HUES48 (cell line): ENCODE data around the gene RASA1.

Experiments
- H3K27ac ChIP-seq: one replicate; pipeline ENCODE4 v1.7.0; 2013; ENCODE audit warnings: low read depth, low read length, inconsistent platforms
- H3K27me3 ChIP-seq: 2 replicates; pipeline ENCODE4 v1.6.1; 2013; ENCODE audit warnings: mild to moderate bottlenecking, low read length; ENCODE audit not compliant: control insufficient read depth, insufficient read depth
- H3K36me3 ChIP-seq: 2 replicates; pipeline ENCODE4 v1.6.1; 2013; ENCODE audit warnings: low read length; ENCODE audit not compliant: control insufficient read depth, insufficient read depth
- H3K4me1 ChIP-seq: 2 replicates; pipeline ENCODE4 v1.6.1; 2013; ENCODE audit warnings: mild to moderate bottlenecking, low read length; ENCODE audit not compliant: control insufficient read depth, insufficient read depth
- H3K4me3 ChIP-seq: 2 replicates; pipeline ENCODE4 v1.5.1; 2013; ENCODE audit warnings: mild to moderate bottlenecking, low read depth, low read length
- H3K9ac ChIP-seq: 2 replicates; pipeline ENCODE4 v1.6.1; 2013; ENCODE audit warnings: mild to moderate bottlenecking, low read depth, low read length, moderate library complexity
- H3K9me3 ChIP-seq: 2 replicates; pipeline ENCODE4 v1.6.1; 2013; ENCODE audit warnings: low read length; ENCODE audit not compliant: control insufficient read depth, insufficient read depth

The RASA1 gene

DNA sequence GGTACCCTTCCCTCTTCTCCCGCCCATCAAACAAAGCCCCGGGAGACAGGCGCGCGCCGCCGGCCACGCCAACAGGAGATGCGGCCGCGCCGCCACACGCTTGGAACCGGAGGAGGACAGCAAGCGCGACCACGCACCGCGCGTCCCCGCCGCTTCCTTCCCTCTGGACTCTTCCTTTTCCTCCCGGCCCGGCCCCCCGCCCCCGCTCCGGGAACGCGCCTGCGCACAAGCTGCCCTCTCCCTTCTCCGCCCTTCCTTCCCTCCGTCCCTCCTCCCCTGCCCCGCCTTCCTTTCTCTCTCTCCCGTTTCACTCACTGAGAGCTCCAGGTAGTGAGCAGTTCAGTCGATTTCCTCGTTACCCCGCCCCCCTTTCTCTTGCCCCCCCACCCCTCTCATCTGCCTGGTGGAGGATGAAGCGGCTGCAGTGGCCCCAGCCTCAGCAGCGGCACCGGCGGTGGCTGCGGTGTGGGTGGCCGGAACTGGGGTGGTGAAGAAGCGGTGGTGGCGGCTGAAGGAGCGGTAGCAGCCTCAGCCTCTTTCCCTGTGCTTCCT, at the start of gene RASA1:
Gene RASA1 (plus strand): TSS at position 310 of the 552 bp plus-strand sequence. CDS start 569 bp downstream, outside the sequence.
- peak within 1 kb of the TSS; percentile 75 for H3K9ac ChIP-seq

DNA sequence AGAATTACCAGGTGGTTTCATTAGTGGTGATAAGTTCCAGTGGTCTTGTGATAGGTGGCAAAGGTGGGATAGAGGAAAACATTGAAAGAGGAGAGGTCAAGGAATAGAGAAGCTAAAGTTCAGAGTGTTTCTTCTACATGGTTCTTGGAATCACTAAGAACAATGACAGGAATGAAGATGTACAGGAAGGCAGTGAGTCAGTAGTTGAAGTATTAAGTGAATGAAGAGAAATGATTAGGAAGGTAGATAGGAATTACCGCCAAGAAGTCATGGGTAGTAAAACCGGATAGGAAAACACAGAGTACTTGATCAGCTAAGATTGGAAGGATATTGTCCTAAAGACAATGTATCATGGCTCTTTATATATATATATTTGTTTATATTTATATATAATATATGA, 37.9 kb upstream of the RASA1 start:
- H3K36me3 ChIP-seq = no peaks in the 10 kb centered on the region
- H3K9ac ChIP-seq = no peak overlapping the region
- no peaks in the 10 kb centered on the region for H3K27me3 ChIP-seq
- H3K27ac ChIP-seq = no peak overlapping the region
- H3K4me3 ChIP-seq = no peak overlapping the region
- peaks cover 8% of the 10 kb centered on the region; the same call in 1 of the 2 replicates for H3K4me1 ChIP-seq
- no peaks in the 10 kb centered on the region for H3K9me3 ChIP-seq

More for the DNA sequence above, at the start of gene RASA1:
- peaks cover 17% of the 10 kb centered on the region for H3K27me3 ChIP-seq
- H3K9me3 ChIP-seq = no peaks in the 10 kb centered on the region
- H3K36me3 ChIP-seq = no peaks in the 10 kb centered on the region
- H3K27ac ChIP-seq = peak within 1 kb of the TSS; percentile 87
- peaks cover 17% of the 10 kb centered on the region for H3K4me1 ChIP-seq
- peak within 1 kb of the TSS; percentile 100 for H3K4me3 ChIP-seq

DNA sequence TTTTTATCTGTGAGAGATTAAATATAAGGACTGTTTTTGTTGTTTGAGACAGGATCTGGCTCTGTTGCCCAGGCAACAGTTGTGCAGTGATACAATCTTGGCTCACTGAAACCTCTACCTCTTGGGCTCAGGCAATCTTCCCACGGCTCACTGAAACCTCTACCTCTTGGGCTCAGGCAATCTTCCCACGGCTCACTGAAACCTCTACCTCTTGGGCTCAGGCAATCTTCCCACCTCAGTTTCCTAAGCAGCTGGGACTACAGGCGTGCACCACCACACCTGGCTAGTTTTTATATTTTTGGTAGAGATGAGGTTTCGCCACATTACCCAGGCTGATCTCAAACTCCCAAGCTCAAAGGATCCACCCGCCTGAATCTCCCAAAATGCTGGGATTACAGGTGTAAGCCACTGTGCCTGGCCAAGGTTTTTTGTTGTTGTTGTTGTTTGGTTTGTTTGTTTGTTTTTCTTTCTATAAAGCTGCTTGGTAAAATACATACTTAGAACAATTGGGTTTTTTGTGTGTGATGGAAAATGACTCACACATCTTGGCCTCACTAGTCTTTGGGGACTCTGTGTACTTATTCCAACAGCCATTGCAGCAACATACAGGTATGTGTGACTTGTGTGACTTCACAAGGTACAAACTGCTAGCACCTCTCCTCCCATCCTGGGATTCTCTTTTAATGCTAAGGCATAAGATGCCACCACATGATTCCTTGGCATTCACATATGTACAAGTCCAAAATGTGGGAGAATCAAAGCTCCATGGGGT, 36.5 kb upstream of the RASA1 start:
- Histone ChIP-seq H3K4me3 (no peak overlapping the region), H3K9me3 (no peaks in the 10 kb centered on the region), H3K4me1 (peaks cover 8% of the 10 kb centered on the region; the same call in 1 of the 2 replicates), H3K27ac (no peak overlapping the region), H3K27me3 (no peaks in the 10 kb centered on the region), H3K36me3 (no peaks in the 10 kb centered on the region), H3K9ac (no peak overlapping the region)

DNA sequence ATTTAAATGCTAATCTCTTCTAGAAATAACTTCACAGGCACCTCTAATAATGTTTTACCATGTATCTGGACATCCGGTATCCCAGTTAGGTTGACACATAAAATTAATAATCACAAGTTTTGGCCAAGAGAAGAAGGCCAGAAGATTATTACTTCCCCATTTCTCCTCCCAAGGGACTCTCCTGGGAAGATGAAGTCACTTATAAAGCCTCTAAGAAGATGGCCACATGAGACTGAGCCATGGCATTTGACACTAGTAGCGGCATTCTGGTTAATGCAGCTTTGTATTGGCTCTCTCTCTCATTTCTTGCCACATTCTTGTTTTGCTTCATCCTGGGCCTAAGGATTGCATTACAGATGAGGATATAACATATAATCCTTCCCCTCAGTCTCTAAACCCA, 34.5 kb upstream of the RASA1 start:
- Histone ChIP-seq H3K4me3 (no peak overlapping the region), H3K9ac (no peak overlapping the region), H3K27me3 (no peaks in the 10 kb centered on the region), H3K9me3 (no peaks in the 10 kb centered on the region), H3K4me1 (no peaks in the 10 kb centered on the region; the same call in 1 of the 2 replicates), H3K27ac (no peak overlapping the region), H3K36me3 (no peaks in the 10 kb centered on the region)

DNA sequence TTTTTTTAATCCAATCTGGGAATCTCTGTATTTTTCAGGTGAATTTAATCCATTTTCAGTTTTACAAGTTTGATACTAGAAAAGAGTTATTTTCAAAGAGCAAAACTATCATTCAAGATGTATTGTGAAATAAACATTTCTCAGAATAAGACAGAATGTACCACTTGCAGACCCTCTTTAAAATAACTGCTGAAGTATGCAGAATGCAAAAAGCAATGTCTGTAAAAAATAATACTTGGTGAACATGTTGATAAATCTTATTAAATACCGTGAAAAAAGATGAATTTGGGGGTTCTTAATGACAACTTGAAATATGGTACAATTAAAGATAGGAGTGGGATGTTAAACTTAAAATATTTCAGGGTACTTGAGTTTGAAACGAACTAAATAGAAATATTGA, 26.1 kb upstream of the RASA1 start:
- Histone ChIP-seq H3K36me3 (no peaks in the 10 kb centered on the region), H3K4me3 (no peak overlapping the region), H3K27ac (no peak overlapping the region), H3K9me3 (no peaks in the 10 kb centered on the region), H3K27me3 (no peaks in the 10 kb centered on the region), H3K9ac (no peak overlapping the region), H3K4me1 (no peaks in the 10 kb centered on the region)

DNA sequence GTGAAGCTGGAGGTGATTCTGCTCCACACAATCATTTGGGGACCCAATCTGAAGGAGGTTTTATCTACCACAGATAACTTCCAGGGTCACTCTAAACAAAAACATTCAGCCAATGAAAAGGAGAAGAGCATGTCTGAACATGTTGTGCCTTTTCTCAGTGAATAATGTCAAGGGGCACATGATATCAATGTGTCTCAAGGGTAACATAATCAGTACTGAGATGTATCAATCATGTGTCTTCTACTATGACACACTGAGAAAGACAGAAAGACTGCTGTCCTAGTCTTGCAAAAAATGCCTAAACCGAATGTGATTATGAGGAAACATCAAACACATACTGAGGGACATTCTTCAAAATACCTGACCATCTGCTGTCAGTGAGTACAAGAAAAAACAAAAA, 25.4 kb upstream of the RASA1 start:
- Histone ChIP-seq H3K27me3 (no peaks in the 10 kb centered on the region), H3K36me3 (no peaks in the 10 kb centered on the region), H3K9ac (no peak overlapping the region), H3K27ac (no peak overlapping the region), H3K4me3 (no peak overlapping the region), H3K4me1 (no peaks in the 10 kb centered on the region), H3K9me3 (no peaks in the 10 kb centered on the region)

DNA sequence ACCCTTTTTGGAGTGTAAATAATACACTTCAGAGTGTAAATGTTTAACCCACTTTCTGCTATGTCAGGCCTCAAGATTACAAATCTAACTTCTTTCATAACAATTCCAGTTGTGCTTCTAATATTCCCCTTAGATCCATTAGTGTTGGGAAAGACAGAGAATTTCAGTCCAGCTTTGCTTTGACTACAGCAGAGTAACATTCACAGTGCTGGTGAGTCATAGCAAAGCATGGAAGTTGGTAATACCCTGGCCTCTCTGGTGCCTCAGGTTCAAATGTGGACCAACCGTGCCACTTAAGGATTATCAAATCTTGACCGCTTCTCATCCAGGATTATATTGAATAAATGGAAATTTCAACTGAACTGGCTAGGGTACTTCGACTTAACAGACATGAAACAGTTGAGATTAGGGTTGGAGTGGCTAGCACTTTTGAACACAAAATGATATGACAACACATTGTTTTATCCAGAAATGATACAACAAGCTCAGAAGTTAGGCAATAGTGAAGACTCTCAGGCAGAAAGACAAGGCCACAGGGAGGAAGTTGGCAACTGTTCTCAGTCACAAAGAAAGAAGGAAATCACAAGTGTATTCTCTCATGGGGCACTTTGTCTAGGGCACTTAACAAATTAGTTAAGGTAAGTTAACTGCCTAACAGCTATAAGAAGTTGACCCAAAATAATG, 24.4 kb upstream of the RASA1 start:
- no peaks in the 10 kb centered on the region for H3K27me3 ChIP-seq
- no peak overlapping the region for H3K27ac ChIP-seq
- no peak overlapping the region for H3K4me3 ChIP-seq

DNA sequence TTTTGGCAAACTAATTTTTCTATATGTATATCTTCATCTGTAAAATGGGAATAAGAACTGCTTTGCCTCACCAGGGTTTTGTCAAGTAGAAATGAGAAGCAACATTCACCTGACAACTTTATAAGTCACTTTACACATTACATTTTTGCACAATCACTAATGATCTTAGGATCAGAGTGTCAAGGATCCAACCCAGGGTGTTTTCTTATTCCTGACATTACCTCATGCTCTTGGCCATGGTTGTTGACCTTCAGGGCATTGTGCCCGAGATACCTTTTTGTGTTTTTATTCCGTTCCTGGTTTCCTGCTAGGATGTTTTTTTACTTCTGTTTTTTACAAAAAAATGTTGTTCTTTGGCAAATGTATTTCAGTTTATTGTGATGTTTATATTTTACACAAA, 22.2 kb upstream of the RASA1 start:
- H3K9ac ChIP-seq = no peak overlapping the region
- no peaks in the 10 kb centered on the region for H3K9me3 ChIP-seq
- H3K27me3 ChIP-seq = no peaks in the 10 kb centered on the region
- H3K4me1 ChIP-seq = no peaks in the 10 kb centered on the region
- H3K4me3 ChIP-seq = no peak overlapping the region
- no peaks in the 10 kb centered on the region for H3K36me3 ChIP-seq
- H3K27ac ChIP-seq = no peak overlapping the region

More for the DNA sequence above, 24.4 kb upstream of the RASA1 start:
- Histone ChIP-seq H3K9me3 (no peaks in the 10 kb centered on the region), H3K36me3 (no peaks in the 10 kb centered on the region), H3K4me1 (no peaks in the 10 kb centered on the region), H3K9ac (no peak overlapping the region)

DNA sequence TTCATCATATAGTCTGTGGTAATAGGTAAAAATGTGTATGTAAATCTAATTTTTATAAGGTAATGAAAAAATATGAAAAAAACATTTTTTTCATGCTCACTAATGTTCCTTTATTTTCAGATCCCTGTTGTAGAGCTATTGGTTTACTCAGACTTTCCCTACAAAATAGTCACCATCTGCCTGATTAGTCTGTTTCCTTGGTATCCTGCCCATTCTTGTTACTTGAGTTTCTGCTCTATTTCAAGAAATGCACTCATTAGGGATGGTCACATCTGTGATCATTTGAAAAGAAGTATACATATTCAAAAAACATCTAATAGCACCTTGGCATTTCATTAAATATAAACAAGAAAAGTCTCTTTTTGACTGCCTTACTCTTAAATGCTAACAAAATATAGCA, 21.6 kb upstream of the RASA1 start:
- Histone ChIP-seq H3K27ac (no peak overlapping the region), H3K27me3 (no peaks in the 10 kb centered on the region), H3K4me3 (no peak overlapping the region), H3K4me1 (no peaks in the 10 kb centered on the region), H3K9ac (no peak overlapping the region), H3K9me3 (no peaks in the 10 kb centered on the region), H3K36me3 (no peaks in the 10 kb centered on the region)

DNA sequence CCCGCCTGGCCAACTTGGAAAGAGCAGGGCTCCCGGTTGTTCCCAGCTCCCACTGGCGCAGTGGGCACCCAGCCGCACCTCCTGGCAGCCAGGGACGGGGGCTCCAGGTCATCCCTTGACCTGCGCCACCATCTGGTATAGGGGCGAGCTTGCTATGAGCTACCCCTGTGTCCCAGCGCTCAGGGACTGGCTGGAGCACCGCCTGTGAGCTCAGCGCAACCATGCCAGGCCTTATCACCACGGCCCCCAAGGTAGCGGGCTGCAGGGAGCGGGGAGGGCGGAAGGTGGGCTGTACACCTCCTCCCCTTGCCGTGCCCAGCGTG, 15.4 kb upstream of the RASA1 start:
- no peak overlapping the region for H3K27ac ChIP-seq
- H3K9me3 ChIP-seq = no peaks in the 10 kb centered on the region
- H3K4me1 ChIP-seq = no peaks in the 10 kb centered on the region
- no peaks in the 10 kb centered on the region for H3K27me3 ChIP-seq
- H3K9ac ChIP-seq = no peak overlapping the region
- no peaks in the 10 kb centered on the region for H3K36me3 ChIP-seq
- no peak overlapping the region for H3K4me3 ChIP-seq

DNA sequence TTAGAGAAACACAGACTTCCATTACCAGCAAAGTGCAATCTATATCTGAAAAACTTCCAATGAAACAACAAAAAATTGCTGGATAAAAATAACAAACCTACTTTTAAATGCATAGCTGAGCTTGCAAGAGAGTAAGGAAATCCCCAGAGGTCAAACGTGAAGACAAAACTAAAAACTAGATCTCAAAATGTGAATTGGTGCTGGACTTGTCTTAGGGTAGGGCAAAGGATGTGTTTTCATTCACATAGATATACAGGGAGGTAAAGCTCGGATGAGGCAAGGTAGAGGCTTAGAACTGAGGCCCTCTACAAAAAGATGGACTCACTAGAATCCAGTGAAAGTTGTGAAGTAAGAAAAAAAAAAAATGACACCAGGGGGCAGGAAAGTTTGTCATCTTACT, 13.6 kb upstream of the RASA1 start:
- Histone ChIP-seq H3K4me3 (no peak overlapping the region), H3K27ac (no peak overlapping the region), H3K36me3 (no peaks in the 10 kb centered on the region), H3K27me3 (no peaks in the 10 kb centered on the region), H3K9ac (no peak overlapping the region), H3K4me1 (no peaks in the 10 kb centered on the region), H3K9me3 (no peaks in the 10 kb centered on the region)
